Activated CD8-positive, alpha-beta T cell treated with anti-CD3 and anti-CD28 coated beads for 36 hours (primary cell): ENCODE measurements around the gene NCOA1. TPM values are rescaled to one million over a fixed set of nuclear protein-coding genes. Genes with fewer than 3 reads are reported as not detected.

Source experiments
- ATAC-seq: fragments of 200-7000 bp; cut with Tn5 transposase; one replicate; pipeline ENCODE4 v1.10.0; 2021; ENCODE audit warnings: mild to moderate bottlenecking, moderate library complexity
- CTCF ChIA-PET: fragments of 350-600 bp; sonication (Branson Sonifier 250); formaldehyde crosslinking; loops from one replicate; lab custom pipeline; 2021; ENCODE audit warnings: antibody characterized with exemption; lab: Charles Lee
- POLR2A ChIA-PET: fragments of 350-600 bp; sonication (Branson Sonifier 250); formaldehyde crosslinking; loops from one replicate; lab custom pipeline; 2021; ENCODE audit warnings: antibody characterized with exemption; lab: Charles Lee
- DNase-seq: peaks from one replicate; pipeline ENCODE4 v3.0.0-alpha.2; 2020
- H3K27ac Mint-ChIP-seq: one replicate; pipeline ENCODE4 v1.8.0; 2021; ENCODE audit warnings: mild to moderate bottlenecking, mixed read lengths
- H3K27me3 Mint-ChIP-seq: one replicate; pipeline ENCODE4 v1.8.0; 2021; ENCODE audit warnings: mixed read lengths
- H3K36me3 Mint-ChIP-seq: one replicate; pipeline ENCODE4 v1.8.0; 2021; ENCODE audit warnings: low read depth, mixed read lengths
- H3K4me1 Mint-ChIP-seq: one replicate; pipeline ENCODE4 v1.8.0; 2021; ENCODE audit warnings: low read depth, mixed read lengths
- H3K4me3 Mint-ChIP-seq: one replicate; pipeline ENCODE4 v1.8.0; 2021; ENCODE audit warnings: mild to moderate bottlenecking, moderate library complexity, mixed read lengths
- H3K9me3 Mint-ChIP-seq: one replicate; pipeline ENCODE4 v1.8.0; 2021; ENCODE audit warnings: mixed read lengths
- CTCF ChIP-seq: fragments of 200-600 bp; IDR thresholded peaks from one replicate; pipeline ENCODE4 v1.8.0; 2022; ENCODE audit warnings: antibody characterized with exemption, mild to moderate bottlenecking
- intact Hi-C: fragments of 100-400 bp; cut with micrococcal nuclease; formaldehyde crosslinking; loops from one replicate; pipeline ENCODE4 v1.10.0; 2022
- total RNA-seq, 2 experiments: library from RNA; stranded (reverse); gene quantifications; one replicate each; pipeline ENCODE4 v1.2.3, GENCODE V29; 2021

NCOA1 gene
- total RNA-seq, 2 experiments from 2014 or later = 16.8 to 17.1 TPM

DNA sequence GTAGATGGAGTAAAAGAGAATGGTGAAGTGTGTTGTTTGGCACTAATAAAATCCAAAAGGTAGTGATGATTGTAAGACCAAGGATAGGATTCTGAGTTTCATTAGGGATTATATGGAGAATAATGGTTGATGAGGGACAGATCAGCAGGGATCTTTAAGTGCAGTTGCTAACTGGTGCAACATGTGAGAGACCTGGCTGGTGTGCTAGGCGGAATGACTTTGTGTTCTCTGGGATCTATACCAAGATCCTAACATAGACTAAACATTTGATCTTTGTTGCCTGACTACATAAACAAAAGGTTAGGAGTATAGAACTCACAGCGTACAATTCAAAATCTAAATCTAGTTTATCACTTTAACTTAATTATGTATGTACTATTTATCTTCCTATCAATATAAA, 166.8 kb downstream of the NCOA1 start:
- H3K36me3 Mint-ChIP-seq = peaks cover 4% of the 10 kb centered on the region
- DNase-seq (no peak), ATAC-seq (no peak)
- peaks cover 13% of the 10 kb centered on the region for H3K4me1 Mint-ChIP-seq
- intact Hi-C loops = no loop called here
- H3K27me3 Mint-ChIP-seq = no peaks in the 10 kb centered on the region
- no peaks in the 10 kb centered on the region for H3K9me3 Mint-ChIP-seq
- ChIA-PET POLR2A (no interaction called here), CTCF (interaction anchor here (1.5 kb wide), 1 partner anchor 44 kb away, joined by 3 read pairs; no protein-coding TSS in a partner anchor)
- TF ChIP-seq CTCF = no peak
- H3K27ac Mint-ChIP-seq = no peak overlapping the region
- no peak overlapping the region for H3K4me3 Mint-ChIP-seq

- CTCF ChIA-PET = interaction anchor here (1.0 to 1.5 kb wide), 3 partner anchors 16 to 249 kb away, joined by 3 read pairs; no protein-coding TSS in a partner anchor
- Mint-ChIP-seq H3K4me1 (peaks cover 11% of the 10 kb centered on the region), H3K36me3 (peaks cover 4% of the 10 kb centered on the region), H3K4me3 (no peak overlapping the region), H3K27ac (no peak overlapping the region), H3K27me3 (no peaks in the 10 kb centered on the region), H3K9me3 (no peaks in the 10 kb centered on the region)
- ATAC-seq (no peak), DNase-seq (no peak)
- intact Hi-C loops = no loop called here
- TF ChIP-seq CTCF = no peak
- POLR2A ChIA-PET = interaction anchor here (0.6 kb wide), 1 partner anchor 9 kb away, joined by 3 read pairs; no protein-coding TSS in a partner anchor
These were observed 167.6 kb downstream of the NCOA1 start for GRCh38 chr2:24658531-24659202.

- ATAC-seq = no peak
- CTCF ChIA-PET = no interaction called here
- Mint-ChIP-seq H3K36me3 (peaks cover 4% of the 10 kb centered on the region), H3K27ac (no peak overlapping the region), H3K27me3 (no peaks in the 10 kb centered on the region), H3K9me3 (no peaks in the 10 kb centered on the region), H3K4me1 (peaks cover 9% of the 10 kb centered on the region), H3K4me3 (no peak overlapping the region)
- POLR2A ChIA-PET = no interaction called here
- no peak for TF ChIP-seq CTCF
- intact Hi-C loops = no loop called here
- no peak for DNase-seq
These were observed 168.8 kb downstream of the NCOA1 start for GRCh38 chr2:24659862-24660261.

DNA sequence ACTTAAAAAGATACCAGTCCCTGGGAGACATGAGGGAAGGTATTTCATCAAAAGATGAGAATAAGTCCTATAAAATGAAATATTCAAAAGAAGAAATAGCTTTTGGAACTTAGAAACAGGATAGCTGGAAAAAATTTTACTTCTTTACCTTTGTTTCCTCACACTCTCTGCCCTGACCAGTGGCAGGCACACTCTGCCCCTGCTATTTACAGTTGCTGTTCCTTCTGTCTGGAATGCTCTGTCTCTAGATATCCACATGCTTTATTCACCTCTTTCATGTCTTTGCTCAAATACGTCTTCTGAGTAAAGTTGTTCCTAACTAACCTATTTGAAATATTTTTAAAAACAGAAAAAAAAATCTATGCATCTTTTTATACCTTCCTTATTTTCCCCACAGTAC, 176.5 kb downstream of the NCOA1 start:
- Mint-ChIP-seq H3K4me3 (no peak overlapping the region), H3K9me3 (no peaks in the 10 kb centered on the region), H3K27ac (no peak overlapping the region), H3K36me3 (peaks cover 5% of the 10 kb centered on the region), H3K4me1 (peaks cover 5% of the 10 kb centered on the region), H3K27me3 (no peaks in the 10 kb centered on the region)
- intact Hi-C loops = no loop called here
- no peak for TF ChIP-seq CTCF
- ChIA-PET POLR2A (interaction anchor here (0.8 kb wide), 1 partner anchor 9 kb away, joined by 3 read pairs; no protein-coding TSS in a partner anchor), CTCF (no interaction called here)
- no peak for DNase-seq
- ATAC-seq = no peak

DNA sequence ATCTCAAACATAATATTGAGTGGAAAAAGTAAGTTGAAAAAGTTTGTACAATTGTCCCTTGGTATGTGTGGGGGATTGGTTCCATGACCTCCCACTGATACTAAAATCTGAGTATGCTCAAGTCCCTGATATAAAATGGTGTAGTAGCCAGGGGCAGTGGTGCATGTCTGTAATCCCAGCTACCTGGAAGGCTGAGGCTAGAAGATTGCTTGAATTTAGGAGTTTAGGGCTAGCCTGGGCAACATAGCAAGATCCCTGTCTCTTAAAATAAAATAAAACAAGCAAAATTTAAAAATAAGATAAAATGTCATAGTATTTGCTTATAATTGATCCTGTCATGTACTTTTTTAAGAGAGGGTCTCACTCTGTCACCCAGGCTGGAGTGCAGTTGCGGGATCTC, 180.2 kb downstream of the NCOA1 start:
- TF ChIP-seq CTCF = no peak
- no peak overlapping the region for H3K4me3 Mint-ChIP-seq
- H3K36me3 Mint-ChIP-seq = peaks cover 14% of the 10 kb centered on the region
- H3K27ac Mint-ChIP-seq = no peak overlapping the region
- no peaks in the 10 kb centered on the region for H3K9me3 Mint-ChIP-seq
- intact Hi-C loops = no loop called here
- no peaks in the 10 kb centered on the region for H3K27me3 Mint-ChIP-seq
- ChIA-PET POLR2A (no interaction called here), CTCF (no interaction called here)
- ATAC-seq (no peak), DNase-seq (no peak)
- peaks cover 8% of the 10 kb centered on the region for H3K4me1 Mint-ChIP-seq
